Neural progenitor cell (in vitro differentiated cells): Measurements from ENCODE around the gene RFX3. TPM values are rescaled to one million over a fixed set of nuclear protein-coding genes. Genes with fewer than 3 reads are reported as not detected.
A peak's percentile ranks its signal among the peaks of the same experiment; 100 is the strongest.

Experiments
- DNase-seq: peaks from one replicate; pipeline ENCODE4 v3.0.0-alpha.2; 2016; ENCODE audit warnings: low spot score
- H2AFZ ChIP-seq: fragments of 200-600 bp; sonication (generic); replicated peaks from 2 replicates; pipeline ENCODE4 v1.6.1; 2016; ENCODE audit warnings: antibody characterized with exemption
- H3F3A ChIP-seq: fragments of 200-600 bp; sonication (generic); 2 replicates; pipeline ENCODE4 v1.6.1; 2016; ENCODE audit warnings: antibody characterized with exemption, low read depth
- H3K27ac ChIP-seq: fragments of 200-600 bp; sonication (generic); 2 replicates; pipeline ENCODE4 v1.5.1; 2016; ENCODE audit warnings: mild to moderate bottlenecking
- H3K27me3 ChIP-seq: fragments of 200-600 bp; sonication (generic); 2 replicates; pipeline ENCODE4 v1.6.1; 2016; ENCODE audit warnings: mild to moderate bottlenecking, moderate library complexity
- H3K36me3 ChIP-seq: fragments of 200-600 bp; sonication (generic); 2 replicates; pipeline ENCODE4 v1.5.1; 2016
- H3K4me1 ChIP-seq: fragments of 200-600 bp; sonication (generic); 2 replicates; pipeline ENCODE4 v1.6.1; 2016; ENCODE audit warnings: mixed run types
- H3K4me2 ChIP-seq: fragments of 200-600 bp; sonication (generic); 2 replicates; pipeline ENCODE4 v1.6.1; 2016
- H3K4me3 ChIP-seq: fragments of 200-600 bp; sonication (generic); 2 replicates; pipeline ENCODE4 v1.5.1; 2016
- H3K79me2 ChIP-seq: fragments of 200-600 bp; sonication (generic); 2 replicates; pipeline ENCODE4 v1.6.1; 2016; ENCODE audit warnings: low read depth
- H3K9ac ChIP-seq: fragments of 200-600 bp; sonication (generic); 2 replicates; pipeline ENCODE4 v1.6.1; 2016
- H3K9me3 ChIP-seq: fragments of 200-600 bp; sonication (generic); 2 replicates; pipeline ENCODE4 v1.5.1; 2016; ENCODE audit warnings: low read depth
- H4K20me1 ChIP-seq: fragments of 200-600 bp; sonication (generic); 2 replicates; pipeline ENCODE4 v1.6.1; 2016; ENCODE audit warnings: low read depth
- H3K27ac Mint-ChIP-seq: 3 replicates; pipeline ENCODE4 v1.8.0; 2021; ENCODE audit warnings: mixed read lengths
- H3K27me3 Mint-ChIP-seq: 2 replicates; pipeline ENCODE4 v1.8.0; 2022; ENCODE audit warnings: low read depth, mild to moderate bottlenecking, inconsistent platforms, moderate library complexity, mixed read lengths; ENCODE audit not compliant: insufficient read depth
- H3K36me3 Mint-ChIP-seq: 3 replicates; pipeline ENCODE4 v1.8.0; 2021; ENCODE audit warnings: mixed read lengths
- H3K4me1 Mint-ChIP-seq: 3 replicates; pipeline ENCODE4 v1.8.0; 2021; ENCODE audit warnings: mixed read lengths
- H3K4me3 Mint-ChIP-seq: 3 replicates; pipeline ENCODE4 v1.8.0; 2021; ENCODE audit warnings: mild to moderate bottlenecking, moderate library complexity, mixed read lengths
- H3K9me3 Mint-ChIP-seq: 3 replicates; pipeline ENCODE4 v1.8.0; 2020; ENCODE audit warnings: mixed read lengths
- EZH2 ChIP-seq: fragments of 200-600 bp; sonication (generic); IDR thresholded peaks from 2 replicates; pipeline ENCODE4 v1.6.1; 2017; ENCODE audit warnings: antibody characterized with exemption, mild to moderate bottlenecking, moderate library complexity
- EZH2phosphoT487 ChIP-seq: fragments of 200-600 bp; sonication (generic); IDR thresholded peaks from 2 replicates; pipeline ENCODE4 v1.6.1; 2017; ENCODE audit warnings: antibody characterized with exemption
- total RNA-seq: library from RNA; depleted of rRNA; stranded (reverse); fragments of >200 nt; gene quantifications from 2 replicates; pipeline ENCODE4 v1.2.3, GENCODE V29; 2015; ENCODE audit warnings: low replicate concordance
- TF ChIP-seq, protein P1 (sequence below): fragments of 200-600 bp; sonication (generic); IDR thresholded peaks from 2 replicates; pipeline ENCODE4 v1.5.1; 2017; ENCODE audit warnings: antibody characterized with exemption, mild to moderate bottlenecking

Gene RFX3
- total RNA-seq, 1 donor from 2014 or later, result 39.6 TPM

GRCh38 chr9:3343671-3344070 is 182.1 kb downstream of the RFX3 start:
- Histone ChIP-seq H3K4me2 (no peak overlapping the region), H3K4me3 (no peak overlapping the region), H3K36me3 (no peaks in the 10 kb centered on the region), H3K9me3 (no peaks in the 10 kb centered on the region), H3K27me3 (no peaks in the 10 kb centered on the region), H3K9ac (no peak overlapping the region), H3F3A (no peaks in the 10 kb centered on the region), H2AFZ (no peak overlapping the region), H3K4me1 (no peaks in the 10 kb centered on the region), H4K20me1 (no peaks in the 10 kb centered on the region), H3K79me2 (peaks cover 19% of the 10 kb centered on the region), H3K27ac (no peak overlapping the region)
- Mint-ChIP-seq H3K4me3 (no peak overlapping the region), H3K9me3 (peaks cover 11% of the 10 kb centered on the region), H3K4me1 (peaks cover 4% of the 10 kb centered on the region), H3K36me3 (peaks cover 18% of the 10 kb centered on the region), H3K27me3 (peaks cover 2% of the 10 kb centered on the region), H3K27ac (no peak overlapping the region)
- no peak for DNase-seq
- TF ChIP-seq EZH2, result no peak
- TF ChIP-seq, protein P1, sequence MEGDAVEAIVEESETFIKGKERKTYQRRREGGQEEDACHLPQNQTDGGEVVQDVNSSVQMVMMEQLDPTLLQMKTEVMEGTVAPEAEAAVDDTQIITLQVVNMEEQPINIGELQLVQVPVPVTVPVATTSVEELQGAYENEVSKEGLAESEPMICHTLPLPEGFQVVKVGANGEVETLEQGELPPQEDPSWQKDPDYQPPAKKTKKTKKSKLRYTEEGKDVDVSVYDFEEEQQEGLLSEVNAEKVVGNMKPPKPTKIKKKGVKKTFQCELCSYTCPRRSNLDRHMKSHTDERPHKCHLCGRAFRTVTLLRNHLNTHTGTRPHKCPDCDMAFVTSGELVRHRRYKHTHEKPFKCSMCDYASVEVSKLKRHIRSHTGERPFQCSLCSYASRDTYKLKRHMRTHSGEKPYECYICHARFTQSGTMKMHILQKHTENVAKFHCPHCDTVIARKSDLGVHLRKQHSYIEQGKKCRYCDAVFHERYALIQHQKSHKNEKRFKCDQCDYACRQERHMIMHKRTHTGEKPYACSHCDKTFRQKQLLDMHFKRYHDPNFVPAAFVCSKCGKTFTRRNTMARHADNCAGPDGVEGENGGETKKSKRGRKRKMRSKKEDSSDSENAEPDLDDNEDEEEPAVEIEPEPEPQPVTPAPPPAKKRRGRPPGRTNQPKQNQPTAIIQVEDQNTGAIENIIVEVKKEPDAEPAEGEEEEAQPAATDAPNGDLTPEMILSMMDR, result no peak
- no peak for TF ChIP-seq EZH2phosphoT487

- H3K9me3 Mint-ChIP-seq, result peaks cover 11% of the 10 kb centered on the region
- peaks cover 18% of the 10 kb centered on the region for H3K36me3 Mint-ChIP-seq
Measured at GRCh38 chr9:3342159-3342777, 183.5 kb downstream of the RFX3 start.

GRCh38 chr9:3337515-3338225 is 188.1 kb downstream of the RFX3 start:
- no peaks in the 10 kb centered on the region for H3K9me3 ChIP-seq
- H3K36me3 ChIP-seq, result no peaks in the 10 kb centered on the region
- H2AFZ ChIP-seq, result no peak overlapping the region
- no peak overlapping the region for H3K4me3 ChIP-seq
- no peak overlapping the region for H3K4me2 ChIP-seq
- no peak overlapping the region for H3K27ac ChIP-seq
- no peaks in the 10 kb centered on the region for H4K20me1 ChIP-seq
- TF ChIP-seq EZH2phosphoT487 (no peak), EZH2 (no peak)
- TF ChIP-seq, protein P1, result no peak
- H3K4me1 ChIP-seq, result peaks cover 6% of the 10 kb centered on the region
- Mint-ChIP-seq H3K9me3 (peaks cover 11% of the 10 kb centered on the region), H3K36me3 (peaks cover 15% of the 10 kb centered on the region), H3K27ac (peak overlapping the region; percentile 68), H3K4me3 (no peak overlapping the region), H3K27me3 (peaks cover 2% of the 10 kb centered on the region), H3K4me1 (no peaks in the 10 kb centered on the region)
- H3K9ac ChIP-seq, result no peak overlapping the region
- H3K79me2 ChIP-seq, result peaks cover 25% of the 10 kb centered on the region
- no peak for DNase-seq
- no peaks in the 10 kb centered on the region for H3K27me3 ChIP-seq
- no peaks in the 10 kb centered on the region for H3F3A ChIP-seq

More at GRCh38 chr9:3342159-3342777, 183.5 kb downstream of the RFX3 start:
- no peaks in the 10 kb centered on the region for H3K36me3 ChIP-seq
- no peaks in the 10 kb centered on the region for H3K27me3 ChIP-seq
- H3K27me3 Mint-ChIP-seq, result peaks cover 2% of the 10 kb centered on the region
- H2AFZ ChIP-seq, result no peak overlapping the region
- TF ChIP-seq EZH2 (no peak), EZH2phosphoT487 (no peak)
- TF ChIP-seq, protein P1, result no peak
- H3K4me3 Mint-ChIP-seq, result no peak overlapping the region
- no peak for DNase-seq
- H4K20me1 ChIP-seq, result no peaks in the 10 kb centered on the region
- no peak overlapping the region for H3K27ac Mint-ChIP-seq
- no peak overlapping the region for H3K27ac ChIP-seq
- no peak overlapping the region for H3K4me3 ChIP-seq
- H3F3A ChIP-seq, result no peaks in the 10 kb centered on the region
- no peak overlapping the region for H3K9ac ChIP-seq
- no peaks in the 10 kb centered on the region for H3K4me1 ChIP-seq
- no peak overlapping the region for H3K4me2 ChIP-seq
- H3K9me3 ChIP-seq, result no peaks in the 10 kb centered on the region
- peaks cover 25% of the 10 kb centered on the region for H3K79me2 ChIP-seq
- peaks cover 4% of the 10 kb centered on the region for H3K4me1 Mint-ChIP-seq
